WI38 (cell line): ENCODE data around the gene FBXO47.

Source experiments
- H3K4me3 ChIP-seq: 2 replicates; pipeline ENCODE4 v1.5.1; 2011; ENCODE audit warnings: low read depth, mild to moderate bottlenecking, control low read depth, low read length
- CTCF ChIP-seq: IDR thresholded peaks from 2 replicates; pipeline ENCODE4 v1.5.1; 2012; ENCODE audit warnings: low read depth, mild to moderate bottlenecking, control low read depth, low read length

The FBXO47 gene

GRCh38 chr17:38892620-38893019, 74.6 kb downstream of the FBXO47 start:
- no peak for TF ChIP-seq CTCF
- no peak overlapping the region for H3K4me3 ChIP-seq

GRCh38 chr17:38892083-38892482, 75.1 kb downstream of the FBXO47 start:
- no peak overlapping the region for H3K4me3 ChIP-seq
- TF ChIP-seq CTCF, result no peak

- TF ChIP-seq CTCF, result no peak
These were observed 75.8 kb downstream of the FBXO47 start for GRCh38 chr17:38891441-38891840.

GRCh38 chr17:38890410-38890746, 76.8 kb downstream of the FBXO47 start:
- no peak overlapping the region for H3K4me3 ChIP-seq
- no peak for TF ChIP-seq CTCF

More at GRCh38 chr17:38891441-38891840, 75.8 kb downstream of the FBXO47 start:
- H3K4me3 ChIP-seq, result no peak overlapping the region

- no peak overlapping the region for H3K4me3 ChIP-seq
- no peak for TF ChIP-seq CTCF
These were observed 77.3 kb downstream of the FBXO47 start for GRCh38 chr17:38889745-38890409.

GRCh38 chr17:38888842-38889241, 78.4 kb downstream of the FBXO47 start:
- TF ChIP-seq CTCF, result no peak
- H3K4me3 ChIP-seq, result no peak overlapping the region

GRCh38 chr17:38886643-38887010, 80.6 kb downstream of the FBXO47 start:
- no peak overlapping the region for H3K4me3 ChIP-seq
- TF ChIP-seq CTCF, result no peak
